ENCODE measurements around the gene LTBR. TPM values are rescaled to one million over a fixed set of nuclear protein-coding genes. Genes with fewer than 3 reads are reported as not detected.

Gene LTBR
- total RNA-seq, 1 experiment from 2014 or later = 3.1 TPM

GRCh38 chr12:6360578-6361490, 23.1 kb upstream of the LTBR start:
- TF ChIP-seq POLR2AphosphoS5 (IDR thresholded peaks at IDR 0.05; ENCODE audit: low read depth, low read length) = no peak
- no peak for TF ChIP-seq REST (IDR thresholded peaks at IDR 0.05; ENCODE audit: insufficient read depth in 1 of 2, low read depth in 2 of 2, low read length in 1 of 2)
- TF ChIP-seq SIN3A (IDR thresholded peaks at IDR 0.05; ENCODE audit: borderline replicate concordance, insufficient read depth, low read depth, low read length) = no peak
- no peak for TF ChIP-seq CTCF (IDR thresholded peaks at IDR 0.05)
- Histone ChIP-seq H3K9me3 (ENCODE audit: control insufficient read depth, insufficient read depth, low read depth, low read length) (no peaks in the 10 kb centered on the region), H3K4me3 (ENCODE audit: low read depth in 2 of 2, low read length in 2 of 2) (no peak overlapping the region), H3K27ac (ENCODE audit: low read length) (no peak overlapping the region), H3K27me3 (ENCODE audit: control insufficient read depth, insufficient read depth, low read length) (no peaks in the 10 kb centered on the region), H3K4me1 (ENCODE audit: control insufficient read depth, insufficient read depth, low read length) (peaks cover 6% of the 10 kb centered on the region), H3K36me3 (ENCODE audit: control insufficient read depth, insufficient read depth, low read length) (no peaks in the 10 kb centered on the region)
- no TSS peak for BruUV-seq (replicated peaks)
- intact Hi-C loops (cut with micrococcal nuclease; ENCODE audit: unreplicated experiment) = no loop called here
- no peak for DNase-seq (ENCODE audit: low read depth, low spot score)
- in situ Hi-C loops (cut with HindIII; ENCODE audit: low pct_unique_long_range_greater_than_20kb, low sequenced_read_pairs) = no loop called here
- POLR2A ChIA-PET = no interaction called here
- CTCF ChIA-PET = no interaction called here
- ATAC-seq = no peak

DNA sequence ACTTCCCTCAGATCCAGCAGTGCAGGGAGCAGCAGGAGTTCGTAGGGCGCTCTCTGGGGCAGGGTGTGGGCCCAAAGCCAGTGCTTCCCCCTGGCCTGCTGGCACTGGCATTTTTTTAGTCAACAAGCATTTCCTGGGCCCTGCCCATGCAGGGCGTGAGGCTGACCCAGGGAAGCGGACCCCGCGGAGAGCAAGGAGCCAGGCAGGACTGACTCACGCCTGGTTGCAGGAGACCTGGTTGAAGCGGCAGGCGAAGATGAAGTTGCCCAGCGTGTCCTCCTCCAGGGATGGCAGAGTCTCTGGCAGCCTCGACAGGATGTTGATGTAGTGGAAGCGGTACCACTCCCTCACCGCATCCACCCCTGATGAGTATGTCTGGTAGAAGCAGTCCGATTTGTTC, 22.1 kb upstream of the LTBR start:
- H3K36me3 ChIP-seq (ENCODE audit: control insufficient read depth, insufficient read depth, low read length) = no peaks in the 10 kb centered on the region
- 0 out of 2 replicates have a peak overlapping the region, but pooled peaks have one; percentile 77 for H3K27ac ChIP-seq (ENCODE audit: low read length)
- no TSS peak for BruUV-seq (replicated peaks)
- H3K4me3 ChIP-seq (ENCODE audit: low read depth in 2 of 2, low read length in 2 of 2) = no peak overlapping the region
- no peak for DNase-seq (ENCODE audit: low read depth, low spot score)
- CTCF ChIA-PET = no interaction called here
- H3K4me1 ChIP-seq (ENCODE audit: control insufficient read depth, insufficient read depth, low read length) = peaks cover 6% of the 10 kb centered on the region
- intact Hi-C loops (cut with micrococcal nuclease; ENCODE audit: unreplicated experiment) = no loop called here
- ATAC-seq = no peak
- no peaks in the 10 kb centered on the region for H3K27me3 ChIP-seq (ENCODE audit: control insufficient read depth, insufficient read depth, low read length)
- POLR2A ChIA-PET = no interaction called here
- H3K9me3 ChIP-seq (ENCODE audit: control insufficient read depth, insufficient read depth, low read depth, low read length) = no peaks in the 10 kb centered on the region
- no peak for TF ChIP-seq CTCF (IDR thresholded peaks at IDR 0.05)
- no peak for TF ChIP-seq POLR2AphosphoS5 (IDR thresholded peaks at IDR 0.05; ENCODE audit: low read depth, low read length)
- TF ChIP-seq SIN3A (IDR thresholded peaks at IDR 0.05; ENCODE audit: borderline replicate concordance, insufficient read depth, low read depth, low read length) = no peak
- no peak for TF ChIP-seq TCF7L2 (IDR thresholded peaks at IDR 0.05; ENCODE audit: low read depth, low read length)
- no peak for TF ChIP-seq REST (IDR thresholded peaks at IDR 0.05; ENCODE audit: insufficient read depth in 1 of 2, low read depth in 2 of 2, low read length in 1 of 2)
- in situ Hi-C loops (cut with HindIII; ENCODE audit: low pct_unique_long_range_greater_than_20kb, low sequenced_read_pairs) = no loop called here
